ENCODE measurements around the gene HJURP. TPM values are rescaled to one million over a fixed set of nuclear protein-coding genes. Genes with fewer than 3 reads are reported as not detected.

The HJURP gene
- total RNA-seq, 6 experiments from 2014 or later = 16.8 to 33.6 (median 32.4) TPM

DNA sequence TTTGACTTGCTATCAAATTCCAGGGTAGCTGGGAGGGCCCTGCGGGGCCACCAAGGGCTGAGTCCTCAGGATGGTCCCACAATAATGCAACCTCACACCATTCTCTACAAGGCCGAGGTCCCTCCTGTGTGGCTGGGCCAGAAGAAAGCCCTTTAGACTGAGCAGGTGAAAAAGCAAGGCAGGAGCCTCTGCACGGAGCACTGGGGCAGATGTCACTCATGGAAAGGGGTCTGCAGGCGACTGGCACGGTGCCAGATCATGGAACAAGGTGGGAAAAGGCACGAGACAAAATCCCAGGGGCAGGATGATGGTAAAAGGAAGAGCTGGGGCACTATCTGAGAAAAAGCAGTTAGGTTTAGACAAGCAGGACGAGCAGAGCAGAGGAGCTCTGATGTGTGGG lies 16.1 kb downstream of the HJURP start:
- Mint-ChIP-seq H3K27me3 (ENCODE audit: insufficient read depth) (no peaks in the 10 kb centered on the region; the same call in 1 of the 2 replicates), H3K27ac (peak overlapping the region; percentile 56), H3K4me1 (ENCODE audit: low read depth) (peaks cover 10% of the 10 kb centered on the region), H3K36me3 (ENCODE audit: low read depth) (peaks cover 52% of the 10 kb centered on the region), H3K4me3 (no peak overlapping the region), H3K9me3 (no peaks in the 10 kb centered on the region)
- TF ChIP-seq, protein P1, sequence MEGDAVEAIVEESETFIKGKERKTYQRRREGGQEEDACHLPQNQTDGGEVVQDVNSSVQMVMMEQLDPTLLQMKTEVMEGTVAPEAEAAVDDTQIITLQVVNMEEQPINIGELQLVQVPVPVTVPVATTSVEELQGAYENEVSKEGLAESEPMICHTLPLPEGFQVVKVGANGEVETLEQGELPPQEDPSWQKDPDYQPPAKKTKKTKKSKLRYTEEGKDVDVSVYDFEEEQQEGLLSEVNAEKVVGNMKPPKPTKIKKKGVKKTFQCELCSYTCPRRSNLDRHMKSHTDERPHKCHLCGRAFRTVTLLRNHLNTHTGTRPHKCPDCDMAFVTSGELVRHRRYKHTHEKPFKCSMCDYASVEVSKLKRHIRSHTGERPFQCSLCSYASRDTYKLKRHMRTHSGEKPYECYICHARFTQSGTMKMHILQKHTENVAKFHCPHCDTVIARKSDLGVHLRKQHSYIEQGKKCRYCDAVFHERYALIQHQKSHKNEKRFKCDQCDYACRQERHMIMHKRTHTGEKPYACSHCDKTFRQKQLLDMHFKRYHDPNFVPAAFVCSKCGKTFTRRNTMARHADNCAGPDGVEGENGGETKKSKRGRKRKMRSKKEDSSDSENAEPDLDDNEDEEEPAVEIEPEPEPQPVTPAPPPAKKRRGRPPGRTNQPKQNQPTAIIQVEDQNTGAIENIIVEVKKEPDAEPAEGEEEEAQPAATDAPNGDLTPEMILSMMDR (IDR thresholded peaks at IDR 0.05) = no peak
- no peak for DNase-seq

DNA sequence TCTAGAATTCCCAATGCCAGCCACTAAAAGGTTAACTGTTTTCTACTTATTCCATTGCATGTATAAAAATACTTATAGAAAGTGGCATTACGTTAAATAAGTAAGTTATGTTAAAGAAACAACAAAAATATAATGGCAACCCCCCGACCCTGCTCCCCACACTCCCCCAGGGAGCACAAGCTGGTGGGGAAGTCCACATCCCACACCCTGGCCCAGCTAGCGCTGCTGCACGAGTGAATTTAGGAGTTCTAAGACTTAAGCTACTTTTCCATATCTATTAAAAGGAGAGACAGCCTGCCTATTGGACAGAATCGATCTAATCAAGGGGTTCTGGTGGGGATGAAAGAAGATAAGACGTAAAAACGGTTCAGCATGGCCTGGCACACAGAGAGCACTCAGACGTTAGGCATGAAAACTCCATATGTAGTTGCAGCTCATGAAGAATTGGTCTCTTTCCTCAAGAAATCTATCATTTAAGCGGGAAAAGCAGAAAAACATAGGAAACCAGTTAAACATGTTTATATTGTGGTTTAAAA lies 16.6 kb downstream of the HJURP start:
- Mint-ChIP-seq H3K27me3 (ENCODE audit: insufficient read depth) (no peaks in the 10 kb centered on the region; the same call in 1 of the 2 replicates), H3K36me3 (ENCODE audit: low read depth) (peaks cover 47% of the 10 kb centered on the region), H3K27ac (peak overlapping the region; percentile 56), H3K4me3 (no peak overlapping the region), H3K4me1 (ENCODE audit: low read depth) (peaks cover 10% of the 10 kb centered on the region), H3K9me3 (no peaks in the 10 kb centered on the region)
- DNase-seq = no peak
- TF ChIP-seq, protein P1 (IDR thresholded peaks at IDR 0.05) = no peak

DNA sequence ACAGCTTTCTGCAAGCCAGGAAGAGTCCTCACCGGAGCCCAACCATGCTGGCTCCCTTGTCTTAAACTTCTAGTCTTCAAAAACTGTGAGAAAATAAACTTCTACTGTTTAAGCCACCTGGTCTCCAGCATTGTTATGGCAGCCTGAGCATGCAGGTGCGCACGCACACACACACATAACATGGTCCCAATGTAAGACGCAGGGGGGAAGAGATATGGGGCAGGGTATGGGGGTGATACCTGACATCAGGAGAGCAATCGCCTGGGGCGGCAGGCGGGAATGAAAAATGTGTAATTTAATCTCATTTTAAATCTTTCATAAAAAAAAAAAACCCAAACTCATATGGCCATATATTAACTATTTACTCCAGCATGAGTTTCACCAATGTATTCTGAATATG lies 18.0 kb downstream of the HJURP start:
- Mint-ChIP-seq H3K36me3 (ENCODE audit: low read depth) (peaks cover 33% of the 10 kb centered on the region), H3K4me1 (ENCODE audit: low read depth) (peaks cover 10% of the 10 kb centered on the region), H3K27ac (no peak overlapping the region), H3K4me3 (no peak overlapping the region), H3K9me3 (no peaks in the 10 kb centered on the region), H3K27me3 (ENCODE audit: insufficient read depth) (no peaks in the 10 kb centered on the region; the same call in 1 of the 2 replicates)
- TF ChIP-seq, protein P1 (IDR thresholded peaks at IDR 0.05) = no peak
- DNase-seq = no peak

DNA sequence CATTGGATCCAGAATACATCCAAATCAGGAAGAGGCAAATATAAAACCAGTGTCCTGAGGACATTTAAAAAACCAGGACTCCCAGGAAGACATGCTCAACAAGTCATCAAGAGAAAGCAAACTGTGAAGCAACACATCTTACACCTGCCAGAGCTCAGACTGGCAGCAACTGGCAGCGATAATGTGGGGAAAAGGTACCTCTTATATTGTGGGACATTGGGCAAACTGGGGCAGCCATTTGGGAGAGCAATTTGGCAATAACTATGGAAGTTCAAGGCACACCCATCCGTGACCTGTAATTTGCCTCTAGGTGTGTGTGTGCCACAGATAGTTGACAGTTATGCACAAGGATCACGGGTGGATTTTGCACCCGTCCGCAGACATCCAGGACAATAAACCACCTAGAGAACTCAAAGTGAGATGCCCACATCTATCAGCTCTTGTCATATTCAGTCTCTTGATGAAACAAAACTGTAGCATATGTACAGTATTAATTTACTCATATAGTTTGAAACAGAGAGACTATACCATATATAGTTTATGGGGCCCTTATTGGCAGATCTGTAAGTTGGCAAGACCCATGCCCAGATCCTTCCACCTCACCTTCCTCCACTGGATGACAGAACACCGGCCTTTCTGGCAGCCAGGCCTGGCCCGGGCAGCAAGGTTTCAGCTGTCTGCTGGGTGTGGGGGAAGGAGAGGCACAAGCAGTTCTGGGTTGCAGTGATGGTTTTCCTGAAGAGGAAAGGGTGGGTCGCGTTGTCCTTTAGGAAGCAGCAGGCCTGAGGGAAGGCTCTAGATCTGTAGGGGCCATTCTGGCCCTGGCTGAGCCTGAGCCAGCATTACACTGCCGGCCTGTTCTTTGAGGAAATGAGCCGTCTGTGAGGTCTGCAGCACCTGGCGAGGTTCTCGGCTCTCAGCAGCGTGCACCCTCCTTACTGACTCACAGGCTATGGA lies 18.8 kb downstream of the HJURP start:
- Mint-ChIP-seq H3K9me3 (no peaks in the 10 kb centered on the region), H3K27me3 (ENCODE audit: insufficient read depth) (no peaks in the 10 kb centered on the region; the same call in 1 of the 2 replicates), H3K36me3 (ENCODE audit: low read depth) (peaks cover 26% of the 10 kb centered on the region), H3K4me3 (no peak overlapping the region), H3K27ac (no peak overlapping the region), H3K4me1 (ENCODE audit: low read depth) (peaks cover 10% of the 10 kb centered on the region)
- TF ChIP-seq, protein P1 (IDR thresholded peaks at IDR 0.05) = no peak
- DNase-seq = no peak

DNA sequence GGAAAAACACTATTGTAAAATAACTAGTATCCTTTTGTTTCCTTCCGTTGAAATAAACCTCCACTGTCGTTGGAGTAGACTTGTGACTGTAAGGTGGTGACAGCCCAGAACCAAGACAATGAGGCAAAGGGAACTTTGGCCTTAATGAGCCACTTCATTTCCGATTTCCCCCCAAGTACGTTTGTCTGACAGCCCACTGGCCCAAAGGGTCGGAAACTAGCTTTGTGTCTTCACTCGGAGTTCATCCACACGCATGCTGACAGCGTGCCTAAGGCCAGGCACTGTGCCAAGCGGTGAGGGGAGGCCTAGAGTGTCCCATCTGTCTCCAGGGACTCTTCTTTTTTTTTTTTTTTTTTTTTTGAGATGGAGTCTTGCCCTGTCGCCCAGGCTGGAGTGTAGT lies 21.0 kb downstream of the HJURP start:
- TF ChIP-seq, protein P1 (IDR thresholded peaks at IDR 0.05) = no peak
- Mint-ChIP-seq H3K27me3 (ENCODE audit: insufficient read depth) (no peaks in the 10 kb centered on the region; the same call in 1 of the 2 replicates), H3K36me3 (ENCODE audit: low read depth) (peaks cover 15% of the 10 kb centered on the region), H3K4me3 (no peak overlapping the region), H3K9me3 (no peaks in the 10 kb centered on the region), H3K27ac (no peak overlapping the region), H3K4me1 (ENCODE audit: low read depth) (peaks cover 6% of the 10 kb centered on the region)
- DNase-seq = no peak

All from HFFc6 (cell line).